ENCODE measurements around the gene TM9SF4.
"Not testable (repeated sequence)": the region's sequence is repeated elsewhere in the genome, so short reads cannot be mapped to it uniquely, and the experiment has no call there.

The TM9SF4 gene

DNA sequence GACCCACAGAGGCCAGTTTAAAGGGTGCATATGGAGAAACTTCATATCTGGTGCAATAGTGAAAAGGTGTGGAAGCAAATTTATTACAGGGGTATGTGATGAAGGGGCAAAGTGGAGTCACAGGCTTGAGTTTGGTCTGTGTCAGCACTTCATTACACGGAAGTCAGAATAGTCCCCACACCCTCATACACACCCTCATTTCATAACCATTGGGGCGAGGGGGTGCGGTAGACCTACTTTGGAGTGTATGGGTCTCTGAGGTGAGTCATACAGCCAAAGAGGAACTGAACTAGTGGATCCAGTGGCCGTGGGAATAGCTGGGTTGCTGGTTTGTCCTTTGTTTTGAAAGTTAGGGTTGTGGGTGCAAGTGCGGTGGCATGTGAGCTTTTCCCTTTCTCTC lies 3.3 kb downstream of the TM9SF4 start:
- no peak overlapping the region for H3K4me3 ChIP-seq (ENCODE audit: low read depth, low read length)
- TF ChIP-seq, protein P1, sequence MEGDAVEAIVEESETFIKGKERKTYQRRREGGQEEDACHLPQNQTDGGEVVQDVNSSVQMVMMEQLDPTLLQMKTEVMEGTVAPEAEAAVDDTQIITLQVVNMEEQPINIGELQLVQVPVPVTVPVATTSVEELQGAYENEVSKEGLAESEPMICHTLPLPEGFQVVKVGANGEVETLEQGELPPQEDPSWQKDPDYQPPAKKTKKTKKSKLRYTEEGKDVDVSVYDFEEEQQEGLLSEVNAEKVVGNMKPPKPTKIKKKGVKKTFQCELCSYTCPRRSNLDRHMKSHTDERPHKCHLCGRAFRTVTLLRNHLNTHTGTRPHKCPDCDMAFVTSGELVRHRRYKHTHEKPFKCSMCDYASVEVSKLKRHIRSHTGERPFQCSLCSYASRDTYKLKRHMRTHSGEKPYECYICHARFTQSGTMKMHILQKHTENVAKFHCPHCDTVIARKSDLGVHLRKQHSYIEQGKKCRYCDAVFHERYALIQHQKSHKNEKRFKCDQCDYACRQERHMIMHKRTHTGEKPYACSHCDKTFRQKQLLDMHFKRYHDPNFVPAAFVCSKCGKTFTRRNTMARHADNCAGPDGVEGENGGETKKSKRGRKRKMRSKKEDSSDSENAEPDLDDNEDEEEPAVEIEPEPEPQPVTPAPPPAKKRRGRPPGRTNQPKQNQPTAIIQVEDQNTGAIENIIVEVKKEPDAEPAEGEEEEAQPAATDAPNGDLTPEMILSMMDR (IDR thresholded peaks at IDR 0.05; ENCODE audit: low read depth, low read length) = no peak

DNA sequence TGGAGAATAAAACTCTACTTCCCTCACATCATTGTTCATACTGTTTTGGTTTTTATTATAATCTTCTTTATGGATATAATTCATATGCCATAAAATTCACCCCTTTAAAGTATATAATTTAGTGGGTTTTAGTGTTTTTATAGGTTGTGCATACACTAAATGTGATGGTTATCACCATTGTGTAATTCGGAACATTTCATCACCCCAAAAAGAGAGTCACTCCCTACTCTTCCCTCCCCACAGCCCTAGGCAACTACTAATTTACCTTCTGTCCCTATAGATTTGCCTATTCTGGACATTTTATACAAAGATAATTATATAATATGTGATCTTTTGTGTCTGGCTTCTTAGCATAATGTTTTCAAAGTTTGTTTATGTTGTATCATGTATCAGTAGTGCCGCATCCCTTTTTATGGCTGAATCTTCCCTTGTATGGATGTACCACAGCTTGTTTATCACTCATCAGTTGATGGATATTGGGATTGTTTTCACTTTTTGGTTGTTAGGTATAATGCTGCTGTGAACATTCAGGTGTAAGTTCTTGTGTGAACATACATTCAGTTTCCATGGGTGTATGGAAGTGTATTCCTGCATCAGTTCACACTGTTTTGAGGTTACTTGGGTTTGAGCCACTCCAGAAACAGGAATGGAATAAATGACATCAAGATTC lies 4.2 kb downstream of the TM9SF4 start:
- no peak overlapping the region for H3K4me3 ChIP-seq (ENCODE audit: low read depth, low read length)
- TF ChIP-seq, protein P1 (IDR thresholded peaks at IDR 0.05; ENCODE audit: low read depth, low read length) = no peak

DNA sequence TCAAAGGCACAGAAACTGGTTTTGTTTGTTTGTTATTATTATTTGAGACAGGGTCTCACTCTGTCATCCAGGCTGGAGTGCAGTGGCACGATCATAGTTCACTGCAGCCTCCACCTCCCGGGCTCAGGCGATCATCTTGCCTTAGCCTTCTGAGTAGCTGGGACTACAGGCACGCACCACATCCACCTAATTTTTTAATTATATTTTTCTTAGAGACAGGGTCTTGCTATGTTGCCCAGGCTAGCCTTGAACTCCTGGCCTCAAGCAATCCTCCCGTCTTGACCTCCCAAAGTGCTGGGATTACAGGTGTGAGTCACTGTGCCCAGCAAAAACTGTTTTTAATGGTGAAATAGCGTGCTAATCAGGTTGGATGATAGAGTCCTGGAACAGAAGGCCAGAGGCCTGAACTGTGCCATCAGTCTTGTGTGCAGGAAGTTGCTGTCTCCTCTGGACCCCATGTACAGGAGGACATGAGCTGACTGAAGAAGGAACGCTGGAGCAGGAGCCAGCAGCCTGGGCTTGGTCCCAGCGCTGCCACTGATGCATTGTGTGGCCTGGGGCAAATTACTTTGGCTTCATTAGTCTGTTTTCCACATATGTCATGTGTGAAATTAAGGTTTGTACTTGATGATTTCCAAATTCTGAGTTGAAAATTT lies 4.9 kb downstream of the TM9SF4 start:
- TF ChIP-seq, protein P1 (IDR thresholded peaks at IDR 0.05; ENCODE audit: low read depth, low read length) = no peak
- no peak overlapping the region for H3K4me3 ChIP-seq (ENCODE audit: low read depth, low read length)

DNA sequence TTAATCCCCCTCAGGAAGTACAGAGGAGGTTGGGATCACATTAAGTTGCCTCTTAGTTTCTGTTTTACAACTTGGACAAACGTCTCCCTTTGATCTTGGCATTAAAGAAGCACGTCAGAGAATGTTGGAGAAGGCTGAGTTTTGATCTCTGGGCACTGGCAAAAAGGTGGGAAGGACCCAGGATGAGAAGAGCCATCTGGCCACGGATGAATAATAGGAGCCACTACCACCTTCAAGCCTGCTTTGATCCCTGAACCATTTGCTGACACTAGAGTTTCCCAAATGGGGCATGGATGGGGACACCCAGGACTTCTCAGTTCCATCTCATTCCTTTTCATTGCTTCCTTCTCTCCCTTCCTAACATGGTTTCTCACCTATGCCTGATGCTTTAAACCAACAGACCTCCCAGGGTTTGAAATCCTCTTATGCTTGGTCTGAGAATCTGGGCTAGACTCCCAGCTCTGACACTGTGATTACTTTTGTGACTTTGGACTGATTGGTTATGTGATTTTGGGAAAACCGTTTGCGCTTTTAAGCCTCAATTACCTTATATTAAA lies 5.8 kb downstream of the TM9SF4 start:
- no peak overlapping the region for H3K4me3 ChIP-seq (ENCODE audit: low read depth, low read length)
- TF ChIP-seq, protein P1 (IDR thresholded peaks at IDR 0.05; ENCODE audit: low read depth, low read length) = no peak

DNA sequence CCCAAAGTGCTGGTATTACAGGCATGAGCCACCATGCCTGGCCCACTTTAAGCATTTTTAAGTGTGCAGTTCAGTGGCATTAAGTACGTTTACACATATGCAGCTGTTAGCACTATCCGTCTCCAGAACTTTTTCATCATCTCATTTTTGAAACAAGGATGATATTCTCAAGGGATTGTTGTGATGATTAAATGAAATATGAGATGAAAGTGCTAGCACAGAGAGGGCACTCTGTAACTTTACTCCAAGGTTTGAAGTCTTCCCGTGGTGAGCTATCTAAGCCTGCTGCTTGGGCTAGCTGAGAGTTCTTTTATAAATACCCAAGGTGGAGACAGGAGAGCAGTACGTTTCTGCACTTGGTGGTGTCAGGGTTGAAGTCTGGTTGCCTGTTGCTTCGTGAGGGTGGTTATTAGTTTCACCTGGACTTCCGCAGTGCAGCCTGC lies 6.6 kb downstream of the TM9SF4 start:
- TF ChIP-seq, protein P1 (IDR thresholded peaks at IDR 0.05; ENCODE audit: low read depth, low read length) = no peak
- H3K4me3 ChIP-seq (ENCODE audit: low read depth, low read length) = no peak overlapping the region

DNA sequence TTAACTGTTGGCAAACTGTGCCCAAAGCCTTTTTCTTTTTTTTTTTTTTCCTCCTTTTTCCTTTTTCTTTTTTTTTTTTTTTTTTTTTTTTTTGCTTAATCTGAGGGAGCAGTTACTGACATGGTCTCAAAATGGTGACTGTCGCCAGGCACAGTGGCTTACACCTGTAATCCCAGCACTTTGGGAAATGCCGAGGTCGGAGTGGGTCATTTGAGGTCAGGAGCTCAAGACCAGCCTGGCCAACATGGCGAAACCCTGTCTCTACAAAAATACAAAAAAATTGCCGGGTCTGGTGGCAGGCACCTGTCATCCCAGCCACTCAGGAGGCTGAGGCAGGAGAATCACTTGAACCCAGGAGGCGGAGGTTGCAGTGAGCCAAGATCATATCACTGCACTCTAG lies 7.3 kb downstream of the TM9SF4 start:
- not testable (repeated sequence) for H3K4me3 ChIP-seq (ENCODE audit: low read depth, low read length)

DNA sequence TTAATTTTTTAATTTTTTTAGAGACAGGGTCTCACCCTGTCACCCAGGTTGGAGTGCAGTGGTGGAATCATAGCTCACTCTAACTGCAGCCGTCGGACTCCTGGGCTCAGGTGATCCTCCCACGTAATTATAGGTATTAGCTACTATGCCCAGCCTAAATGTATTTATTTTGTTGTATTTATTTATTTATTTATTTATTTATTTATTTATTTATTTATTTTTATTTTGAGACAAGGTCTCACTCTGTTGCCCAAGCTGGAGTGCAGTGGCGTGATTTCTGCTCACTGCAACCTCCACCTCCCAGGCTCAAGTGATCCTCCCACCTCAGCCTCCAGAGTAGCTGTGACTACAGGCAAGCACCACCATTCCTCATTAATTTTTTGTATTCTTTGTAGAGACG lies 8.9 kb downstream of the TM9SF4 start:
- not testable (repeated sequence) for H3K4me3 ChIP-seq (ENCODE audit: low read depth, low read length)

DNA sequence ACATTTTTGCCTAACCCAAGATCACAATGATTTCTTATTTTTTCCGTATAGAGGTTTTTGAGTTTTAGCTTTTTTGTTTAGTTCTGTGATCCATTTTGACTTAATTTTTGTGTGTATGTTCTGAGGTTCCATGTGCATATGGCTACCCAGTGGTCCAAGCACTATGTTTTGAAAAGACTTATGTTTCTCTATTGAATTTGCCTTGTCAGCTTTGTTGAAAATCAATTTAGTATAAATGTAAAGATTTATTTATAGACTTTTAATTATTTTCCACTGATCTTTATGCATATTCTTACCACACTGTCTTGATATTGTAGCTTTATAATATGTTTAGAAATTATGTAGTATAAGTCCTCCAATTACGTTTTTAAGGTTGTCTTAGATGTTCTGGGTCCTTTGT lies 10.2 kb downstream of the TM9SF4 start:
- TF ChIP-seq, protein P1 (IDR thresholded peaks at IDR 0.05; ENCODE audit: low read depth, low read length) = no peak

DNA sequence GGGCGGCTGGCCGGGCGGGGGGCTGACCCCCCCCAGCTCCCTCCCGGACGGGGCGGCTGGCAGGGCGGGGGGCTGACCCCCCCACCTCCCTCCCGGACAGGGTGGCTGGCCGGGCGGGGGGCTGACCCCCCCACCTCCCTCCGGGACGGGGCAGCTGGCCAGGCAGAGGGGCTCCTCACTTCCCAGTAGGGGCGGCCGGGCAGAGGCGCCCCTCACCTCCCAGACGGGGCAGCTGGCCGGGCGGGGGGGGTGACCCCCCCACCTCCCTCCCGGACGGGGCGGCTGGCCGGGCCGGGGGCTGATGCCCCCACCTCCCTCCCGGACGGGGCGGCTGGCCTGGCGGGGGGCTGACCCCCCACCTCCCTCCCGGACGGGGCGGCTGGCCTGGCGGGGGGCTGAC lies 12.4 kb downstream of the TM9SF4 start:
- H3K4me3 ChIP-seq (ENCODE audit: low read depth, low read length) = not testable (repeated sequence)

More for the DNA sequence above, 10.2 kb downstream of the TM9SF4 start:
- H3K4me3 ChIP-seq (ENCODE audit: low read depth, low read length) = no peak overlapping the region

Data from WI38 (cell line).